Heart right ventricle (tissue), 16 donors: Measurements from ENCODE around the gene VTCN1. TPM values are rescaled to one million over a fixed set of nuclear protein-coding genes. Genes with fewer than 3 reads are reported as not detected.
"Not testable (repeated sequence)": the region's sequence is repeated elsewhere in the genome, so short reads cannot be mapped to it uniquely, and the experiment has no call there.

ENCODE experiments used
- ATAC-seq, 8 donors: fragments of 200-7000 bp; cut with Tn5 transposase; one replicate each; pipeline ENCODE4 v1.9.1; 2020; ENCODE audit warnings: mild to moderate bottlenecking in 8 of 8, moderate library complexity in 8 of 8, moderate number of reproducible peaks in 1 of 8
- DNase-seq, 2 donors: peaks; one replicate each; pipeline ENCODE4 v3.0.0-alpha.2; 2020
- H3K27ac ChIP-seq, 10 donors: fragments of 200-600 bp; sonication (generic) in 2 of 10; one replicate each; pipeline versions ENCODE4 v1.5.0 to v1.8.0; 2020 to 2022; ENCODE audit warnings: mild to moderate bottlenecking in 3 of 10
- H3K27me3 ChIP-seq, 7 donors: fragments of 200-600 bp; one replicate each; pipeline ENCODE4 v1.8.0; 2021 to 2022; ENCODE audit warnings: mild to moderate bottlenecking in 2 of 7
- H3K36me3 ChIP-seq, 9 donors: fragments of 200-600 bp; sonication (generic) in 1 of 9; one replicate each; pipeline versions ENCODE4 v1.5.0 to v1.8.0; 2020 to 2022; ENCODE audit warnings: mild to moderate bottlenecking in 2 of 9
- H3K4me1 ChIP-seq, 9 donors: fragments of 200-600 bp; sonication (generic) in 1 of 9; one replicate each; pipeline versions ENCODE4 v1.5.0 to v1.8.0; 2020 to 2022; ENCODE audit warnings: mild to moderate bottlenecking in 4 of 9
- H3K4me3 ChIP-seq, 10 donors: fragments of 200-600 bp; sonication (generic) in 2 of 10; one replicate each; pipeline versions ENCODE4 v1.5.0 to v1.8.0; 2020 to 2022; ENCODE audit warnings: mild to moderate bottlenecking in 7 of 10, moderate library complexity in 2 of 10
- H3K9me3 ChIP-seq, 11 donors: fragments of 200-600 bp in 10 of 11; sonication (generic) in 2 of 11; one replicate each; pipeline versions ENCODE4 v1.5.0 to v1.8.0; 2013 to 2022; ENCODE audit warnings: mild to moderate bottlenecking in 2 of 11, control low read depth in 1 of 11, moderate library complexity in 1 of 11
- WGBS, 2 donors: extraction: QIAGEN DNeasy Blood & Tissue Kit; methylation state at CpG; one replicate each; pipeline ENCODE4 v1.1.7; 2013; ENCODE audit warnings: inconsistent platforms in 1 of 2; 5-methylcytosine and 5-hydroxymethylcytosine counted together
- intact Hi-C, 10 donors: fragments of 100-400 bp; cut with DNase I; formaldehyde crosslinking; loops; one replicate each; pipeline versions ENCODE4 v1.11.1 to v1.14.2; 2022
- polyA plus RNA-seq, 2 donors: library from polyadenylated mRNA; stranded (reverse); fragments of 200-250 nt; gene quantifications; one replicate each; pipeline ENCODE4 v1.2.3, GENCODE V29; 2013
- total RNA-seq, 10 donors: library from RNA; stranded (reverse); fragmentation: NEBNext Ultra II Directional in 3 of 10; extraction: Animal tissue kit (Norgen Biotek cat#: 25700) in 3 of 10; gene quantifications; one replicate each; pipeline versions ENCODE4 v1.2.1 to v1.2.4, GENCODE V29; 2021 to 2023
- TF ChIP-seq, protein P1 (sequence below), 9 donors: fragments of 200-600 bp; sonication (generic) in 2 of 9; IDR thresholded peaks; one replicate each; pipeline versions ENCODE4 v1.5.0 to v1.8.0; 2021 to 2022; ENCODE audit warnings: antibody characterized with exemption in 9 of 9, mild to moderate bottlenecking in 5 of 9, moderate library complexity in 1 of 9
- donor health status: Arrhythmogenic right ventricular cardiomyopathy.
- donor health status: ischemic (EF 13 %, LVEDD 7.1; RV severe dilation, severe dysfunction).
- donor health status: healthy with polysubstance abuse.
- donor health status: DM: no; HTN: yes; CAD: no.
- donor health status: DM: no; HTN: no; CAD: no.
- donor health status: ischemic (EF 25% LVEDD 6.9; RV normal size, moderate dysfunction).
- donor health status: ischemic (EF 25% LVEDD 5.7; RV mildly dilated, moderate dysfunction).
- donor health status: healthy.
- donor health status: DM: yes; HTN: yes; CAD: no.
- donor health status: Ischemic cardiomyopathy.
- donor health status: ischemic (EF 35%, LVEDD 5.7; RV mildly dilated, moderate dysfunction).
- donor health status: nonischemic (EF 11% LVEDD 7.7; RV severe dilation, severe dysfunction).
- donor health status: DM: yes; HTN: yes; CAD: no.
- donor health status: PGD.
- donor health status: ischemic (EF 29% LVEDD 5.4; RV normal size, mild dysfunction).
- donor health status: nonischemic (EF 23%, LVEDD 6.1; RV moderate dilation, normal function).

VTCN1 gene
- total and polyA plus RNA-seq, 12 donors: 0.17 TPM; not detected in 11

DNA sequence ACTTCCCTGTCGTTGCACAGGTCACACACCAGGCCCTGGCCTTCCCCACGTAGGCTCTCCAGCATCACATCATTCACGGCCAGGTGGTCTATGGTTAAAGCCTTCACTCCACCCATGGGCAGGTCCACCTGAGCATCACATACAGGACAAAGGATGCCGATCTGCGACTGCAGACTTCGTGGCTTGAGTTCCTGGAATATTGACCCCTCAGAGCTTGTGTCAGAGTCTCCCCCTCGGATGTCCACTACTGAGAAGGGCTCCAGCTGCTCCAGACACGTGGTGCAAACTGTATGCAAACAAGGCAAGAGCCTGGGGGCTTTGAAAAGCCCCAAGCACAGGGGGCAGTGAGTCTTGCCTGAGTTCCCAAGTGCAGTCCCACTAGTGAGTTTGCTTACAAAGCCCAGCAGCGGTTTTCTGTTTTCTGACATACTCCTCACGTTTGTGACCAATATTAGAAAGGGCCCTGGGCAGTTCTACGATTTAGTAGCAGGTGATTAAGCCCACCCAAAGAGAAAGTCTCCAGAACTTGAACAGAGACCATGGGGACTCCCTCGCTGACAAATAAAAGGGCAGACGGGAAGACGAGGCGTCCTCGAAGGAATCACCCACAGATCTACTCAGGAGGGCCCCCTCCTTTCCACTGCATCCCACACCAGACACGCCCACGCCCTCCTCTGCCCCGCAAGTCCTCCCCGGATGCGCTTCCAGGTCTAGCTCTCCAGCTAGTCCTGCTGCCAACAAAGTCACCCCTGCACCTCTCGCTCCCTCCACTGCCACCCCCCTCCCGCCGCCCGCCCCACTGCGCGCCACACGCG lies 89.7 kb downstream of the VTCN1 start:
- peak overlapping the region; percentile 80 to 97 (median 93) for H3K27ac ChIP-seq
- peak overlapping the region; percentile 46 to 89 (median 72) for H3K4me3 ChIP-seq
- DNase-seq: no peak
- ATAC-seq: peak; percentile 18 to 73 (median 35)
- intact Hi-C loops: loop anchor here in 9 of 10 donors (5.0 to 10.0 kb wide), 9 partner anchors 46 to 549 kb away; partner anchors contain the start of genes MAN1A2 (in 2 of the 9), CD58 (in 1 of the 9) and TTF2 (in 1 of the 9)
- H3K9me3 ChIP-seq: no peaks in the 10 kb centered on the region
- TF ChIP-seq, protein P1, sequence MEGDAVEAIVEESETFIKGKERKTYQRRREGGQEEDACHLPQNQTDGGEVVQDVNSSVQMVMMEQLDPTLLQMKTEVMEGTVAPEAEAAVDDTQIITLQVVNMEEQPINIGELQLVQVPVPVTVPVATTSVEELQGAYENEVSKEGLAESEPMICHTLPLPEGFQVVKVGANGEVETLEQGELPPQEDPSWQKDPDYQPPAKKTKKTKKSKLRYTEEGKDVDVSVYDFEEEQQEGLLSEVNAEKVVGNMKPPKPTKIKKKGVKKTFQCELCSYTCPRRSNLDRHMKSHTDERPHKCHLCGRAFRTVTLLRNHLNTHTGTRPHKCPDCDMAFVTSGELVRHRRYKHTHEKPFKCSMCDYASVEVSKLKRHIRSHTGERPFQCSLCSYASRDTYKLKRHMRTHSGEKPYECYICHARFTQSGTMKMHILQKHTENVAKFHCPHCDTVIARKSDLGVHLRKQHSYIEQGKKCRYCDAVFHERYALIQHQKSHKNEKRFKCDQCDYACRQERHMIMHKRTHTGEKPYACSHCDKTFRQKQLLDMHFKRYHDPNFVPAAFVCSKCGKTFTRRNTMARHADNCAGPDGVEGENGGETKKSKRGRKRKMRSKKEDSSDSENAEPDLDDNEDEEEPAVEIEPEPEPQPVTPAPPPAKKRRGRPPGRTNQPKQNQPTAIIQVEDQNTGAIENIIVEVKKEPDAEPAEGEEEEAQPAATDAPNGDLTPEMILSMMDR (IDR thresholded peaks at IDR 0.05): no peak
- H3K4me1 ChIP-seq: peaks cover 0 to 43% (median 25%) of the 10 kb centered on the region in 9 donors
- H3K36me3 ChIP-seq: peaks cover 0 to 10% (median 0%) of the 10 kb centered on the region in 9 donors
- H3K27me3 ChIP-seq: no peaks in the 10 kb centered on the region
- 11 to 12% methylated on average over 29 of the region's 29 CpGs for WGBS, 2 donors

DNA sequence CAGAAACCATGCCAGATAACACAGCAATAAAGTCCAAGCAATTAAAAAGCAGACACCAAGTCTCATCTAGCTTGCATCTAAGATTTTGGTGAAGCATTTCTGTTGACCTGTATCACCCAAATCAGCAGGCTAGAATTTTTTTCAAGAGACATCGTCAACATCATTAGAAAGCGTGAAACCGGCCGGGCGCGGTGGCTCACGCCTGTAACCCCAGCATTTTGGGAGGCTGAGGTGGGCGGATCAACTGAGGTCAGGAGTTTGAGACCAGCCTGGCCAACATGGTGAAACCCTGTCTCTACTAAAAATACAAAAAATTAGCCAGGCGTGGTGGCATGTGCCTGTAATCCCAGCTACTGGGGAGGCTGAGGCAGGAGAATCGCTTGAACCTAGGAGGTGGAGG lies 91.6 kb downstream of the VTCN1 start:
- not testable (repeated sequence) for H3K9me3 ChIP-seq, H3K4me3 ChIP-seq, ATAC-seq, H3K27me3 ChIP-seq, DNase-seq
- Histone ChIP-seq H3K27ac (peak overlapping the region in 2 of 10 donors; percentile 93 to 97), H3K36me3 (peaks cover 0 to 28% (median 8%) of the 10 kb centered on the region in 9 donors), H3K4me1 (peaks cover 0 to 43% (median 25%) of the 10 kb centered on the region in 9 donors)
- WGBS, 2 donors: 95 to 96% methylated on average over 10 of the region's 10 CpGs
- intact Hi-C loops: loop anchor here in 1 of 10 donors (5.0 kb wide), 1 partner anchor 42 kb away; no protein-coding TSS in a partner anchor

DNA sequence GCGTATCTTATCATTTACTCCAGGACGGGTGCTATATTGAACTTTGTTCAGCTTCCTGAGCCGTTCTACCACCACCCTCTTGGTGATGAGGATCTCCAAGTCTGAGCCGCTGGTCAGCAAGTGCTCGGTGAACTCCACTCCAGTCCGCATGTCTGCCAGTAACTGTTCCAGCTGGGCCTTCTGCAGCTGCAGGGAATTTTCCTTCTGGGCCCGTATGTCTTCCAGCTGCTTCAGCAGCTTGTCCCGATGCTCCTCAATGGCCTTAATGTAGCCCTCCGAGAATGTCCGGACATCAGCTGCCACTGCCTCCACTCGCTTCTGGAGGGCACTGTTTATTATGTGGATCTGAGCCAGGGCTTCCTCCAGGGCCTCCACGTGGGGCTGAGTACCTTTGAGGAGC lies 92.6 kb downstream of the VTCN1 start:
- ATAC-seq (no peak), DNase-seq (no peak)
- intact Hi-C loops: loop anchor here in 1 of 10 donors (5.0 kb wide), 1 partner anchor 41 kb away; no protein-coding TSS in a partner anchor
- WGBS, 2 donors: 82 to 87% methylated on average over 12 of the region's 12 CpGs
- H3K36me3 ChIP-seq: peaks cover 0 to 38% (median 15%) of the 10 kb centered on the region in 9 donors
- H3K4me1 ChIP-seq: peaks cover 0 to 43% (median 25%) of the 10 kb centered on the region in 9 donors
- H3K9me3 ChIP-seq: no peaks in the 10 kb centered on the region
- TF ChIP-seq, protein P1 (IDR thresholded peaks at IDR 0.05): no peak
- no peak overlapping the region for H3K4me3 ChIP-seq
- H3K27ac ChIP-seq: peak overlapping the region in 2 of 10 donors; percentile 24 to 97
- no peaks in the 10 kb centered on the region for H3K27me3 ChIP-seq

DNA sequence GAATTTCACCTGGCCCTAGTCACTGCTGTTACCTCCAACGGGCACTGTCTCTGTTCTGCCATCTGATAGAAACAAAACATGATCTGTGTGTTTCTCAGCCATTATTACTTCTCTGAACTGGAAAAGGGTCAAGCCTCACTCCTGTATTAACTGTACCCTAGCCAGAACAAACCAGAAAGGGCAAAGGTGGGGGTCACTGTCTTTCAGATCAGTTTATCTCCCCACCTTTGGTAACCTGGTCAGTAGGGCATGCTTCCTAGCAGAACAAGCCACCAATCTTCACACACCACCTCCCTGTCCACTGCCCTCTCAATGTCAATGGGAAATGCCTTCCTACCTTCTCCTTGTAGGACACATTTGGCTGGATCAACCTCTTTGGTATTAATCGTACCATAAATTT lies 93.0 kb downstream of the VTCN1 start:
- H3K4me1 ChIP-seq: peaks cover 0 to 42% (median 24%) of the 10 kb centered on the region in 9 donors
- TF ChIP-seq, protein P1 (IDR thresholded peaks at IDR 0.05): no peak
- ATAC-seq: no peak
- intact Hi-C loops: loop anchor here in 1 of 10 donors (5.0 kb wide), 1 partner anchor 40 kb away; no protein-coding TSS in a partner anchor
- peaks cover 0 to 43% (median 19%) of the 10 kb centered on the region in 9 donors for H3K36me3 ChIP-seq
- H3K27me3 ChIP-seq: no peaks in the 10 kb centered on the region
- 66 to 89% methylated on average over 2 of the region's 2 CpGs for WGBS, 2 donors
- peak overlapping the region in 1 of 10 donors; percentile 24 for H3K27ac ChIP-seq
- DNase-seq: no peak
- H3K4me3 ChIP-seq: no peak overlapping the region
- no peaks in the 10 kb centered on the region for H3K9me3 ChIP-seq
